HFFc6 (cell line): ENCODE results near the gene KDM3B. TPM values are rescaled to one million over a fixed set of nuclear protein-coding genes. Genes with fewer than 3 reads are reported as not detected.
"Not testable (repeated sequence)": the region's sequence is repeated elsewhere in the genome, so short reads cannot be mapped to it uniquely, and the experiment has no call there.

Experiments used
- DNase-seq: peaks from one replicate; pipeline ENCODE4 v3.0.0-alpha.2; 2018
- H3K27ac Mint-ChIP-seq: 2 replicates; pipeline ENCODE4 v1.8.0; 2020; ENCODE audit warnings: mild to moderate bottlenecking, mixed read lengths
- H3K27me3 Mint-ChIP-seq: 2 replicates; pipeline ENCODE4 v1.8.0; 2021; ENCODE audit warnings: mild to moderate bottlenecking, moderate library complexity, mixed read lengths; ENCODE audit not compliant: insufficient read depth
- H3K36me3 Mint-ChIP-seq: 2 replicates; pipeline ENCODE4 v1.8.0; 2021; ENCODE audit warnings: low read depth, mixed read lengths
- H3K4me1 Mint-ChIP-seq: 2 replicates; pipeline ENCODE4 v1.8.0; 2020; ENCODE audit warnings: low read depth, mixed read lengths
- H3K4me3 Mint-ChIP-seq: 2 replicates; pipeline ENCODE4 v1.8.0; 2020; ENCODE audit warnings: mild to moderate bottlenecking, moderate library complexity, mixed read lengths
- H3K9me3 Mint-ChIP-seq: 2 replicates; pipeline ENCODE4 v1.8.0; 2020; ENCODE audit warnings: mild to moderate bottlenecking, mixed read lengths
- CTCF ChIP-seq: fragments of 200-600 bp; sonication (generic); IDR thresholded peaks from 2 replicates; pipeline ENCODE4 v1.5.0; 2021; ENCODE audit warnings: antibody characterized with exemption, mild to moderate bottlenecking
- total RNA-seq, 6 experiments: library from RNA; stranded (reverse); fragmentation: NEBNext Ultra II Directional; extraction: Animal tissue kit (Norgen Biotek cat#: 25700); gene quantifications; 2 replicates in 1 of 6; 3 replicates in 5 of 6; pipeline ENCODE4 v1.2.3, GENCODE V29; 2021

The KDM3B gene
- total RNA-seq, 6 experiments from 2014 or later = 29.0 to 37.8 (median 33.3) TPM

- H3K9me3 Mint-ChIP-seq = no peaks in the 10 kb centered on the region
- no peak overlapping the region for H3K4me3 Mint-ChIP-seq
- no peak for DNase-seq
- H3K4me1 Mint-ChIP-seq = no peaks in the 10 kb centered on the region
- H3K27me3 Mint-ChIP-seq = no peaks in the 10 kb centered on the region
- no peak overlapping the region for H3K27ac Mint-ChIP-seq
- H3K36me3 Mint-ChIP-seq = peaks cover 23% of the 10 kb centered on the region
- no peak for TF ChIP-seq CTCF
Measured at GRCh38 chr5:138385660-138386059, 33.2 kb downstream of the KDM3B start.

GRCh38 chr5:138386290-138386689, 33.8 kb downstream of the KDM3B start:
- Mint-ChIP-seq H3K4me1 (no peaks in the 10 kb centered on the region), H3K4me3 (no peak overlapping the region), H3K36me3 (peaks cover 25% of the 10 kb centered on the region), H3K27ac (no peak overlapping the region), H3K9me3 (no peaks in the 10 kb centered on the region), H3K27me3 (no peaks in the 10 kb centered on the region)
- DNase-seq = no peak
- no peak for TF ChIP-seq CTCF

GRCh38 chr5:138389332-138389731, 36.8 kb downstream of the KDM3B start:
- H3K4me1 Mint-ChIP-seq = no peaks in the 10 kb centered on the region
- no peaks in the 10 kb centered on the region for H3K9me3 Mint-ChIP-seq
- no peak overlapping the region for H3K4me3 Mint-ChIP-seq
- no peak for TF ChIP-seq CTCF
- peaks cover 30% of the 10 kb centered on the region for H3K36me3 Mint-ChIP-seq
- no peaks in the 10 kb centered on the region for H3K27me3 Mint-ChIP-seq
- DNase-seq = no peak
- H3K27ac Mint-ChIP-seq = no peak overlapping the region

GRCh38 chr5:138389911-138390310, 37.4 kb downstream of the KDM3B start:
- not testable (repeated sequence) for H3K4me3 Mint-ChIP-seq, H3K4me1 Mint-ChIP-seq, H3K27ac Mint-ChIP-seq, DNase-seq, H3K27me3 Mint-ChIP-seq, H3K9me3 Mint-ChIP-seq
- peaks cover 30% of the 10 kb centered on the region for H3K36me3 Mint-ChIP-seq

- no peaks in the 10 kb centered on the region for H3K27me3 Mint-ChIP-seq
- H3K4me3 Mint-ChIP-seq = no peak overlapping the region
- no peaks in the 10 kb centered on the region for H3K4me1 Mint-ChIP-seq
- peaks cover 24% of the 10 kb centered on the region; the same call in 1 of the 2 replicates for H3K36me3 Mint-ChIP-seq
- DNase-seq = no peak
- H3K9me3 Mint-ChIP-seq = no peaks in the 10 kb centered on the region
- TF ChIP-seq CTCF = no peak
- H3K27ac Mint-ChIP-seq = no peak overlapping the region
Measured at GRCh38 chr5:138391859-138392386, 39.4 kb downstream of the KDM3B start.

- no peak for DNase-seq
- Mint-ChIP-seq H3K4me1 (no peaks in the 10 kb centered on the region), H3K27me3 (no peaks in the 10 kb centered on the region), H3K4me3 (no peak overlapping the region), H3K9me3 (no peaks in the 10 kb centered on the region), H3K27ac (no peak overlapping the region), H3K36me3 (peaks cover 37% of the 10 kb centered on the region)
- TF ChIP-seq CTCF = no peak
Measured at GRCh38 chr5:138402640-138403039, 50.2 kb downstream of the KDM3B start.
